Suprapubic skin (tissue), 4 donors: ENCODE measurements around the gene TMUB2.

ENCODE experiments used
- CTCF ChIP-seq, 2 donors: fragments of 200-600 bp in 1 of 2; fragments of 450-650 bp in 1 of 2; sonication (generic) in 1 of 2; IDR thresholded peaks; one replicate each; pipeline ENCODE4 v1.5.1; 2016 to 2019; ENCODE audit warnings: antibody characterized with exemption in 2 of 2, mild to moderate bottlenecking in 1 of 2, moderate library complexity in 1 of 2
- POLR2A ChIP-seq, 2 donors: fragments of 450-650 bp; IDR thresholded peaks; one replicate each; pipeline ENCODE4 v1.6.1; 2017; ENCODE audit warnings: antibody characterized with exemption in 2 of 2, mild to moderate bottlenecking in 2 of 2, moderate library complexity in 2 of 2
- POLR2AphosphoS5 ChIP-seq, 3 donors: sonication (generic); formaldehyde crosslinking; IDR thresholded peaks; one replicate each; pipeline ENCODE4 v1.6.1; 2017; ENCODE audit warnings: antibody characterized with exemption in 3 of 3

DNA sequence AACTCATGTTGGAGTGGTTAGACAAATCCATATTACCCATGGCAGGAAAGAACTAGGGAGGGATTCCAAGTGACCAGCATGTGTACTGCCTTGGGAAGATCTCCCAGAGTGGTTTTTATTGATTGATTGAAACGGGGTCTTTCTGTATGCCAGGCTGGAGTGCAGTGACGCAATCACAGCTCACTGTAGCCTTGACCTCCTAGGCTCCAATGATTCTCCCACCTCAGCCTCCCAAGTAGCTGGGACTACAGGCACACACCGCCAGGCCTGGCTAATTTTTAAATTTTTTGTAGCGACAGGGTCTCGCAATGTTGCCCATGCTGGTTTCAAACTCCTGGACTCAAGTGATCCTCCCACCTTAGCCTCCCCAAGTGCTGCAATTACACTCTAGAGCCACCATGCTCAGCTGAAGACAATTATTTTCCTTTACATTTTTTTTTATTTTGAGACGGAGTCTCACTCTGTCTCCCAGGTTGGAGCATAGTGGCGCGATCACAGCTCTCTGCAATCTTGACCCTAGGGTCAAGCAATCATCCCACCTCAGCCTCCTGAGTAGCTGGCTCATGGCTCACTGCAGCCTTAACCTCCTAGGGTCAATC, 2.5 kb upstream of the TMUB2 start:
- TF ChIP-seq CTCF (IDR thresholded peaks at IDR 0.05) (no peak), POLR2AphosphoS5 (IDR thresholded peaks at IDR 0.05) (no peak), POLR2A (IDR thresholded peaks at IDR 0.05) (no peak)
